Type B pancreatic cell (in vitro differentiated cells): ENCODE measurements around the gene CNNM2. TPM values are rescaled to one million over a fixed set of nuclear protein-coding genes. Genes with fewer than 3 reads are reported as not detected.

ENCODE experiments used
- DNase-seq: peaks from one replicate; pipeline ENCODE4 v3.0.0; 2021; ENCODE audit warnings: mixed read lengths; ENCODE audit not compliant: unreplicated experiment; ENCODE audit errors: extremely low spot score
- H3K27ac Mint-ChIP-seq: 2 replicates; pipeline ENCODE4 v1.8.0; 2021; ENCODE audit warnings: mild to moderate bottlenecking, mixed read lengths
- H3K27me3 Mint-ChIP-seq: 2 replicates; pipeline ENCODE4 v1.8.0; 2021; ENCODE audit warnings: mixed read lengths
- H3K36me3 Mint-ChIP-seq: 2 replicates; pipeline ENCODE4 v1.8.0; 2021; ENCODE audit warnings: mixed read lengths
- H3K4me1 Mint-ChIP-seq: one replicate; pipeline ENCODE4 v1.8.0; 2021; ENCODE audit warnings: mixed read lengths; ENCODE audit not compliant: unreplicated experiment
- H3K4me3 Mint-ChIP-seq: 2 replicates; pipeline ENCODE4 v1.8.0; 2021; ENCODE audit warnings: mild to moderate bottlenecking, mixed read lengths
- H3K9me3 Mint-ChIP-seq: 2 replicates; pipeline ENCODE4 v1.8.0; 2021; ENCODE audit warnings: mixed read lengths
- CTCF ChIP-seq: fragments of 200-600 bp; sonication (generic); conservative IDR thresholded peaks from 2 replicates; pipeline ENCODE4 v1.5.0; 2021; ENCODE audit warnings: antibody characterized with exemption, mild to moderate bottlenecking
- total RNA-seq: library from RNA; stranded (reverse); gene quantifications from 2 replicates; pipeline ENCODE4 v1.2.1, GENCODE V29; 2021; ENCODE audit warnings: low replicate concordance

The CNNM2 gene
- total RNA-seq, 1 donor from 2014 or later: 9.8 TPM

GRCh38 chr10:102941401-102941800, 23.3 kb downstream of the CNNM2 start:
- no peaks in the 10 kb centered on the region for H3K27me3 Mint-ChIP-seq
- H3K4me1 Mint-ChIP-seq: peaks cover 16% of the 10 kb centered on the region
- TF ChIP-seq CTCF: no peak
- no peak overlapping the region for H3K27ac Mint-ChIP-seq
- H3K4me3 Mint-ChIP-seq: no peak overlapping the region
- no peak for DNase-seq
- peaks cover 4% of the 10 kb centered on the region for H3K36me3 Mint-ChIP-seq
- no peaks in the 10 kb centered on the region for H3K9me3 Mint-ChIP-seq

GRCh38 chr10:102945449-102945848, 27.4 kb downstream of the CNNM2 start:
- no peak for TF ChIP-seq CTCF
- Mint-ChIP-seq H3K27me3 (no peaks in the 10 kb centered on the region), H3K9me3 (peaks cover 4% of the 10 kb centered on the region), H3K4me3 (no peak overlapping the region), H3K4me1 (peaks cover 20% of the 10 kb centered on the region), H3K27ac (peak overlapping the region; percentile 15), H3K36me3 (peaks cover 10% of the 10 kb centered on the region)
- DNase-seq: no peak

- Mint-ChIP-seq H3K4me1 (peaks cover 20% of the 10 kb centered on the region), H3K9me3 (peaks cover 4% of the 10 kb centered on the region), H3K4me3 (no peak overlapping the region), H3K27ac (peak overlapping the region; percentile 15), H3K36me3 (peaks cover 10% of the 10 kb centered on the region), H3K27me3 (no peaks in the 10 kb centered on the region)
- no peak for DNase-seq
- no peak for TF ChIP-seq CTCF
These were observed 27.9 kb downstream of the CNNM2 start for GRCh38 chr10:102945962-102946361.

- no peak for DNase-seq
- Mint-ChIP-seq H3K4me1 (peaks cover 20% of the 10 kb centered on the region), H3K36me3 (peaks cover 6% of the 10 kb centered on the region), H3K27ac (no peak overlapping the region), H3K9me3 (peaks cover 4% of the 10 kb centered on the region), H3K27me3 (no peaks in the 10 kb centered on the region), H3K4me3 (no peak overlapping the region)
- no peak for TF ChIP-seq CTCF
These were observed 28.9 kb downstream of the CNNM2 start for GRCh38 chr10:102946992-102947391.

- H3K9me3 Mint-ChIP-seq: peaks cover 4% of the 10 kb centered on the region
- TF ChIP-seq CTCF: no peak
These were observed 30.1 kb downstream of the CNNM2 start for GRCh38 chr10:102948176-102948575.

GRCh38 chr10:102948786-102949185, 30.7 kb downstream of the CNNM2 start:
- Mint-ChIP-seq H3K27me3 (no peaks in the 10 kb centered on the region), H3K27ac (no peak overlapping the region), H3K36me3 (peaks cover 9% of the 10 kb centered on the region), H3K9me3 (peaks cover 4% of the 10 kb centered on the region), H3K4me3 (no peak overlapping the region), H3K4me1 (peaks cover 20% of the 10 kb centered on the region)
- TF ChIP-seq CTCF: no peak
- DNase-seq: no peak

More at GRCh38 chr10:102948176-102948575, 30.1 kb downstream of the CNNM2 start:
- Mint-ChIP-seq H3K27me3 (no peaks in the 10 kb centered on the region), H3K4me1 (peaks cover 20% of the 10 kb centered on the region), H3K36me3 (peaks cover 9% of the 10 kb centered on the region), H3K27ac (peak overlapping the region; percentile 6), H3K4me3 (no peak overlapping the region)
- no peak for DNase-seq
